Suprapubic skin (tissue), 3 donors: ENCODE measurements around the gene UBALD1.

Experiments
- CTCF ChIP-seq, 2 donors: fragments of 200-600 bp in 1 of 2; fragments of 450-650 bp in 1 of 2; sonication (generic) in 1 of 2; IDR thresholded peaks; one replicate each; pipeline ENCODE4 v1.5.1; 2016 to 2019; ENCODE audit warnings: antibody characterized with exemption in 2 of 2, mild to moderate bottlenecking in 1 of 2, moderate library complexity in 1 of 2
- EP300 ChIP-seq: sonication (generic); formaldehyde crosslinking; IDR thresholded peaks from one replicate; pipeline ENCODE4 v1.6.1; 2017; ENCODE audit warnings: antibody characterized with exemption

DNA sequence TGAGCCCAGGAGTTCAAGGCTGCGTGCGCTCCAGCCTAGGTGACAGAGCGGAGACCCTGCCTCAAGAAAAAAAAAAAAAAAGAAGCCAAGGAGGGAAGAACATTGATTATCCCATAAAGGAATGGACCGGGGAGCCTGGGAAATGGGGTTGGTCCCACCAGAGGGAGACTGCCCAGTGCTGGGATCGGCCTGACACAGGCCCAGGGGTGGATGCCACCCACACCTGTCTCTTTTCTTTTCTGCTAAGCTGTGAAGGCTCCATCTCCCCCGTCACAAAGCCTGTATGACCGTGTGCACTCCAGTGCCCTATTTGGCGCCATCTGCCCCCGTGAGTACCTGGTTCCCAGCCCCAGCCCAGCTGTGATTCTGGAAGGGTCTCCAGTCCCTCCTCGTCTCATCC is 15.7 kb downstream of the UBALD1 start:
- TF ChIP-seq EP300 (no peak), CTCF (IDR thresholded peaks at IDR 0.05) (no peak)
